ENCODE data around the gene NUDCD3.

Gene NUDCD3

DNA sequence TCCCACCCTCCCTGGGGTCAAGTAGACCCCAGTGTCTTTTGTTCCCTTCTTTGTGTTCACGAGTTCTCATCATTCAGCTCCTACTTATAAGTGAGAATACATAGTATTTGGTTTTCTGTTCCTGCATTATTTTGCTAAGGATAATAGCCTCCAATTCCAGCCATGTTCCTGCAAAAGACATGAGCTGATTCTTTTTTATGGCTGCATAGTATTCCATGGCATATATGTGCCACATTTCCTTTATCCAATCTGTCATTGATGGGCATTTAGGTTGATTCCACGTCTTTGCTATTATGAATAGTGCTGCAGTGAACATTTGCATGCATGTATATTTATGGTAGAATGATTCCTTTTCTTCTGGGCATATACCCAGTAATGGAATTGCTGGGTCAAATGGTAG is 136.8 kb downstream of the NUDCD3 start:
- DNase-seq (ENCODE audit: low read depth), result no peak

- DNase-seq (ENCODE audit: low read depth), result no peak
Observed at GRCh38 chr7:44348851-44349781, 141.3 kb downstream of the NUDCD3 start.

DNA sequence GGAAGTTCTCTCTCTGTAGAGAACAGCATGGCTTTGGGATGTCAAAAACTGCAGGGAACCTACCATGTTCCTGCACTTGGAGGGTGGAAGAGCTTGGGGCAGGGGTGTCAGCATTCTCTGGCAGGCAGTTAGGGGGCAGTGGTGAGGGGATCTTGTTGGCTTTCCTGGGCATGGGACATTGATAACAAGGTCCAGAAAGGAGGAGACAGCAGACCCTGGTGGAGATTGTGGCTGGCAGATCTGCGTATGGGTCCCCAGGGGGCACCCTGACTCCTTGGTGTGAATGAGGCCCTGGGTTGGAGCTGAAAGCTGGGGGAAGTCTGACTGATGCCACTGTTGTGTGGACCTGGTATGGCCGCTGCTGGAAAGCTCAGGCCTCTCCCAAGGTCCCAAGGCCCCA is 142.2 kb downstream of the NUDCD3 start:
- no peak for DNase-seq (ENCODE audit: low read depth)

GRCh38 chr7:44347546-44348114 is 142.8 kb downstream of the NUDCD3 start:
- no peak for DNase-seq (ENCODE audit: low read depth)

- DNase-seq (ENCODE audit: low read depth), result no peak
Observed at GRCh38 chr7:44346063-44346462, 144.4 kb downstream of the NUDCD3 start.

DNA sequence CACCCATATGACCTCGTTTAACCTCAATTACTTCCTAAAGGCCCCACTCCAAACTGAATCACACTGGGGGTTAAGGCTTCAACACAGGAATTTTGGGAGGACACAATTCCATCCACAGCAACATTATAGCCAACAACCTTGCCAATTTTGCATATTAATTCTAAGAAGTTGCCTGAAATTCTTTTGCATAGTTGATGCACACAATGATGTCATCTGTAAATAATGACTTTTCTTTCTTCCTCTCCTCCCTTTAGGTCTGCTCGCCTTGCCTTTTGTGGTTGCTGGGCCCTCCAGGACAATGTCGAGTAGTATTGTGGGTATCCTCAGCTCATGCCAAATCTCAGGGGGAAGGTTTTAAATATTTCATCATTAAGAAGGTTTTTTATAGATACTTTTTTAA is 149.1 kb downstream of the NUDCD3 start:
- no peak for DNase-seq (ENCODE audit: low read depth)

GRCh38 chr7:44338600-44338999 is 151.9 kb downstream of the NUDCD3 start:
- no peak for DNase-seq (ENCODE audit: low read depth)

- DNase-seq (ENCODE audit: low read depth), result no peak
Observed at GRCh38 chr7:44336491-44336890, 154.0 kb downstream of the NUDCD3 start.

GRCh38 chr7:44335184-44335583 is 155.3 kb downstream of the NUDCD3 start:
- no peak for DNase-seq (ENCODE audit: low read depth)

DNA sequence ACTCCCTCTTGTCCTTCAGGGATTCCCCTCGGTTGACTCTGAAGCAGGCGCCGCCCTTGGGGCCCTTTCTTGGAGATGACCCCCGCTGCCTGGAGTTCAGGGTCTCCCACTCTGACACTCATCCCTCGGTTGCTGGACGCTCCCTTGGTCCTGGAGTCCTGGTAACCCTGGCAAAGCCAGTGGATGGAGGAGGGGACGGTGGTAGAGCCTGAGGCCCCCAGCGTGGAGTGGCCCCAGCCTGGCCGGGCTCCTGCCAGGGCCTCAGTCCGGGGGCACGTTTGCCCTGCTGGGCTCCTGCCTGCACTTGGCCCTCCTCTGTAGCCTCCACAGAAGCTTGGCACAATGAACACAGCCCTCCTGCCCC is 155.7 kb downstream of the NUDCD3 start:
- DNase-seq (ENCODE audit: low read depth), result no peak

GRCh38 chr7:44333911-44334733 is 156.3 kb downstream of the NUDCD3 start:
- DNase-seq (ENCODE audit: low read depth), result no peak

GRCh38 chr7:44331682-44332081 is 158.8 kb downstream of the NUDCD3 start:
- DNase-seq (ENCODE audit: low read depth), result no peak

DNA sequence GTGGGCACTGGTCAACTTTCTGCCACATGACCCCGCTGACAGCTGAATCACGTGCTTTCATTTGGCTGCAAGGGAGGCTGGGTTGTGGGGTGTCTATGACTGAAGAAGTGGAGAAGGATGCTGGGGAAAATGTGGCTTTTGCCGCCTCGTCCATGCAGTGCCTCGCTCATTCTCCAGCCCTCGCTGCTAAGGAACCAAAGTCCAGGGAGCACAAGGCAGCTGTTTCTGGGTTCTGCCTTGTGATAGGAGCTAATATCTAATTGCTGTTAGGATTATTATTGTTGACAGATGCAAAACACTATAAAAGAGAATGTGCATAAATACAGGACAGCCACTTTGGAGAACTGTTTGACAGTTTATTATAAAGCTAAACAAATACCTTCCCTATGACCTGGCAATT is 160.1 kb downstream of the NUDCD3 start:
- DNase-seq (ENCODE audit: low read depth), result no peak

DNA sequence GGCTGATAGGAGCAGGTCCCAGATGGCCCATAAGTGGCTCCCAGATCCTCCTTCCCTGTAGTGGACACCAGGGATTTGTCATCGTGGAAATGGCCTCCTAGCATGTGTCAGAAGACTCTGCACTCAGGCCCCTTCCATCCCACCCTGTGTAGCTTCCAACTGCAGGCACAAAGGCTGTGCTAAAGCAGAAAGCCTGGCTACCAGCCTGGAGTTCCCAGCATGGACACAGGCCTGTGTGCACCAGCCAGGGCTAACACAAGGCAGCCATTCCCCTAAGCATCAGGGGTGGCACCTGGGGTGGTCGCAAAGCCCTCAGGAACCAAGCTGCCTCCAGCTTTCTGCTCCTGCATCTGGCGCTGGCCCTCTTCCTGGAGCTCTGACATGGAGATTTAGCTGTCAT is 160.6 kb downstream of the NUDCD3 start:
- DNase-seq (ENCODE audit: low read depth), result no peak
